OCI-LY1 (cell line): ENCODE measurements around the gene CHRNA3.

ENCODE experiments used
- H2AFZ ChIP-seq: fragments of 200-600 bp; sonication (generic), shearing (Covaris generic); 2 replicates; pipeline ENCODE4 v1.6.0; 2014; ENCODE audit warnings: antibody characterized with exemption, mild to moderate bottlenecking, low read length
- H3F3A ChIP-seq: fragments of 200-600 bp; sonication (generic), shearing (Covaris generic); 2 replicates; pipeline ENCODE4 v1.6.0; 2014; ENCODE audit warnings: mild to moderate bottlenecking, antibody characterized with exemption, low read length, moderate library complexity; ENCODE audit not compliant: insufficient read depth
- H3K27ac ChIP-seq: fragments of 200-600 bp; sonication (generic); 2 replicates; pipeline ENCODE4 v1.5.1; 2014; ENCODE audit warnings: low read length, mixed run types, mild to moderate bottlenecking, low read depth; ENCODE audit not compliant: poor library complexity, severe bottlenecking
- H3K27me3 ChIP-seq: fragments of 200-600 bp; sonication (generic); 2 replicates; pipeline ENCODE4 v1.6.0; 2014; ENCODE audit warnings: antibody characterized with exemption, mild to moderate bottlenecking, low read length, moderate library complexity; ENCODE audit not compliant: insufficient read depth
- H3K36me3 ChIP-seq: fragments of 200-600 bp; sonication (generic); 2 replicates; pipeline ENCODE4 v1.6.1; 2014; ENCODE audit warnings: mild to moderate bottlenecking, antibody characterized with exemption, low read length, moderate library complexity, mixed read lengths; ENCODE audit not compliant: insufficient read depth
- H3K4me1 ChIP-seq: fragments of 200-600 bp; sonication (generic); 2 replicates; pipeline ENCODE4 v1.5.1; 2014; ENCODE audit warnings: mild to moderate bottlenecking, low read length, moderate library complexity; ENCODE audit not compliant: insufficient read depth, severe bottlenecking
- H3K4me2 ChIP-seq: fragments of 200-600 bp; sonication (generic), shearing (Covaris generic); 2 replicates; pipeline ENCODE4 v1.6.1; 2014; ENCODE audit warnings: low read length
- H3K4me3 ChIP-seq: fragments of 200-600 bp; sonication (generic); 2 replicates; pipeline ENCODE4 v1.5.1; 2014; ENCODE audit warnings: low read length, low read depth, mild to moderate bottlenecking, mixed read lengths; ENCODE audit not compliant: poor library complexity, severe bottlenecking
- H3K79me2 ChIP-seq: fragments of 200-600 bp; shearing (Covaris generic); 2 replicates; pipeline ENCODE4 v1.6.1; 2016; ENCODE audit warnings: mixed run types, low read length, mixed read lengths; ENCODE audit not compliant: insufficient read depth
- H3K9ac ChIP-seq: fragments of 200-600 bp; sonication (generic), shearing (Covaris generic); 2 replicates; pipeline ENCODE4 v1.6.1; 2014; ENCODE audit warnings: mild to moderate bottlenecking, low read length, mixed read lengths
- H3K9me2 ChIP-seq: fragments of 200-600 bp; sonication (generic), shearing (Covaris generic); 2 replicates; pipeline ENCODE4 v1.6.1; 2014; ENCODE audit warnings: low read depth, mild to moderate bottlenecking, low read length, mixed read lengths
- H3K9me3 ChIP-seq: fragments of 200-600 bp; shearing (Covaris generic); 2 replicates; pipeline ENCODE4 v1.6.1; 2014; ENCODE audit warnings: low read length, mixed read lengths
- H4K20me1 ChIP-seq: fragments of 200-600 bp; sonication (generic), shearing (Covaris generic); 2 replicates; pipeline ENCODE4 v1.6.0; 2016; ENCODE audit warnings: mild to moderate bottlenecking, low read length; ENCODE audit not compliant: insufficient read depth
- CTCF ChIP-seq: fragments of 200-600 bp; sonication (generic), shearing (Covaris generic); IDR thresholded peaks from 2 replicates; pipeline ENCODE4 v1.5.1; 2017; ENCODE audit warnings: mild to moderate bottlenecking, antibody characterized with exemption, low read length, moderate library complexity, mixed read lengths
- EZH2 ChIP-seq: fragments of 200-600 bp; sonication (generic), shearing (Covaris generic); IDR thresholded peaks from 2 replicates; pipeline ENCODE4 v1.8.0; 2017; ENCODE audit warnings: borderline replicate concordance, mixed run types, mild to moderate bottlenecking, antibody characterized with exemption, low read length, moderate library complexity, mixed read lengths

CHRNA3 gene

GRCh38 chr15:78605680-78606079 lies 15.1 kb downstream of the CHRNA3 start:
- Histone ChIP-seq H3K4me3 (no peak overlapping the region), H3F3A (no peaks in the 10 kb centered on the region), H4K20me1 (no peaks in the 10 kb centered on the region), H3K9me2 (no peaks in the 10 kb centered on the region), H3K9ac (no peak overlapping the region), H3K27me3 (no peaks in the 10 kb centered on the region; the same call in 1 of the 2 replicates), H3K9me3 (no peaks in the 10 kb centered on the region), H3K27ac (no peak overlapping the region), H3K4me1 (no peaks in the 10 kb centered on the region), H3K79me2 (no peaks in the 10 kb centered on the region), H2AFZ (no peak overlapping the region), H3K36me3 (no peaks in the 10 kb centered on the region), H3K4me2 (no peak overlapping the region)
- no peak for TF ChIP-seq EZH2
- TF ChIP-seq CTCF, result no peak

- Histone ChIP-seq H3K36me3 (no peaks in the 10 kb centered on the region), H2AFZ (no peak overlapping the region), H3K4me1 (no peaks in the 10 kb centered on the region), H3K9me3 (no peaks in the 10 kb centered on the region), H4K20me1 (no peaks in the 10 kb centered on the region), H3K9ac (no peak overlapping the region), H3K9me2 (no peaks in the 10 kb centered on the region), H3F3A (no peaks in the 10 kb centered on the region), H3K27ac (no peak overlapping the region), H3K4me3 (no peak overlapping the region), H3K4me2 (no peak overlapping the region), H3K27me3 (no peaks in the 10 kb centered on the region; the same call in 1 of the 2 replicates), H3K79me2 (no peaks in the 10 kb centered on the region)
- TF ChIP-seq EZH2, result no peak
- no peak for TF ChIP-seq CTCF
These were observed 15.6 kb downstream of the CHRNA3 start for GRCh38 chr15:78605201-78605600.

GRCh38 chr15:78604420-78604819 lies 16.4 kb downstream of the CHRNA3 start:
- no peaks in the 10 kb centered on the region for H3K4me1 ChIP-seq
- no peak overlapping the region for H3K4me3 ChIP-seq
- TF ChIP-seq CTCF (no peak), EZH2 (no peak)
- no peaks in the 10 kb centered on the region for H3F3A ChIP-seq
- H3K9me3 ChIP-seq, result no peaks in the 10 kb centered on the region
- no peaks in the 10 kb centered on the region for H3K36me3 ChIP-seq
- H3K4me2 ChIP-seq, result no peak overlapping the region
- H3K27me3 ChIP-seq, result no peaks in the 10 kb centered on the region; the same call in 1 of the 2 replicates
- H3K79me2 ChIP-seq, result no peaks in the 10 kb centered on the region
- H3K9me2 ChIP-seq, result no peaks in the 10 kb centered on the region
- no peaks in the 10 kb centered on the region for H4K20me1 ChIP-seq
- H3K9ac ChIP-seq, result no peak overlapping the region
- no peak overlapping the region for H2AFZ ChIP-seq
- H3K27ac ChIP-seq, result no peak overlapping the region
